Heart left ventricle (tissue), 16 donors: ENCODE results near the gene IPO9. TPM values are rescaled to one million over a fixed set of nuclear protein-coding genes. Genes with fewer than 3 reads are reported as not detected.

Experiments used
- ATAC-seq, 4 donors: fragments of 200-7000 bp; cut with Tn5 transposase; one replicate each; pipeline ENCODE4 v1.9.1; 2020 to 2022; ENCODE audit warnings: moderate library complexity in 4 of 4, mild to moderate bottlenecking in 3 of 4, moderate number of reproducible peaks in 1 of 4
- DNase-seq, 5 donors: peaks; one replicate each; pipeline ENCODE4 v3.0.0-alpha.2; 2020
- H3K27ac ChIP-seq, 12 donors: fragments of 200-600 bp; sonication (generic) in 4 of 12; one replicate each; pipeline versions ENCODE4 v1.5.0 to v1.8.0; 2016 to 2022; ENCODE audit warnings: mild to moderate bottlenecking in 2 of 12
- H3K27me3 ChIP-seq, 9 donors: fragments of 200-600 bp; sonication (generic) in 2 of 9; one replicate each; pipeline versions ENCODE4 v1.5.1 to v1.8.0; 2016 to 2022; ENCODE audit warnings: mild to moderate bottlenecking in 3 of 9
- H3K36me3 ChIP-seq, 9 donors: fragments of 200-600 bp; sonication (generic) in 2 of 9; one replicate each; pipeline versions ENCODE4 v1.5.0 to v1.8.0; 2018 to 2022; ENCODE audit warnings: mild to moderate bottlenecking in 2 of 9
- H3K4me1 ChIP-seq, 12 donors: fragments of 200-600 bp; sonication (generic) in 4 of 12; one replicate each; pipeline versions ENCODE4 v1.5.0 to v1.8.0; 2016 to 2022; ENCODE audit warnings: mild to moderate bottlenecking in 3 of 12
- H3K4me3 ChIP-seq, 12 donors: fragments of 200-600 bp; sonication (generic) in 4 of 12; one replicate each; pipeline versions ENCODE4 v1.5.0 to v1.8.0; 2017 to 2022; ENCODE audit warnings: mild to moderate bottlenecking in 9 of 12, moderate library complexity in 4 of 12
- H3K9me3 ChIP-seq, 12 donors: fragments of 200-600 bp; sonication (generic) in 4 of 12; one replicate each; pipeline versions ENCODE4 v1.5.0 to v1.8.0; 2016 to 2022; ENCODE audit warnings: mild to moderate bottlenecking in 1 of 12
- POLR2A ChIP-seq, 2 donors: fragments of 450-650 bp; IDR thresholded peaks; one replicate each; pipeline ENCODE4 v1.6.1; 2017; ENCODE audit warnings: antibody characterized with exemption in 2 of 2, mild to moderate bottlenecking in 2 of 2, moderate library complexity in 2 of 2
- WGBS, 4 donors: extraction: QIAGEN DNeasy Blood & Tissue Kit in 2 of 4; methylation state at CpG; one replicate each; pipeline versions ENCODE4 v1.1.5 to v1.1.7; 2013 to 2018; 5-methylcytosine and 5-hydroxymethylcytosine counted together
- intact Hi-C, 10 donors: fragments of 100-400 bp; cut with DNase I; formaldehyde crosslinking; loops; one replicate each; pipeline versions ENCODE4 v1.11.1 to v1.14.2; 2022
- polyA plus RNA-seq, 2 donors: library from polyadenylated mRNA; stranded (reverse); fragments of 200-250 nt; gene quantifications; one replicate each; pipeline ENCODE4 v1.2.3, GENCODE V29; 2013
- total RNA-seq, 9 donors: library from RNA; depleted of rRNA in 2 of 9; stranded (reverse); fragments of >200 nt in 2 of 9; fragmentation: NEBNext Ultra II Directional in 3 of 9; extraction: Animal tissue kit (Norgen Biotek cat#: 25700) in 3 of 9; gene quantifications; one replicate each; pipeline versions ENCODE4 v1.1.0 to v1.2.4, GENCODE V29; 2016 to 2023
- TF ChIP-seq, protein P1 (sequence below), 12 donors: fragments of 200-600 bp; sonication (generic) in 4 of 12; IDR thresholded peaks; one replicate each; pipeline versions ENCODE4 v1.5.0 to v1.8.0; 2018 to 2022; ENCODE audit warnings: antibody characterized with exemption in 12 of 12, mild to moderate bottlenecking in 5 of 12
- donor health status: ischemic (EF 13 %, LVEDD 7.1; RV severe dilation, severe dysfunction).
- donor health status: healthy with polysubstance abuse.
- donor health status: DM: no; HTN: yes; CAD: no.
- donor health status: DM: no; HTN: no; CAD: no.
- donor health status: ischemic (EF 25% LVEDD 6.9; RV normal size, moderate dysfunction).
- donor health status: ischemic (EF 25% LVEDD 5.7; RV mildly dilated, moderate dysfunction).
- donor health status: healthy.
- donor health status: DM: yes; HTN: yes; CAD: no.
- donor health status: ischemic (EF 35%, LVEDD 5.7; RV mildly dilated, moderate dysfunction).
- donor health status: nonischemic (EF 11% LVEDD 7.7; RV severe dilation, severe dysfunction).
- donor health status: DM: yes; HTN: yes; CAD: no.
- donor health status: PGD.
- donor health status: ischemic (EF 29% LVEDD 5.4; RV normal size, mild dysfunction).
- donor health status: nonischemic (EF 23%, LVEDD 6.1; RV moderate dilation, normal function).

Gene IPO9
- total and polyA plus RNA-seq, 11 donors = 9.8 to 35.4 (median 22.9) TPM

DNA sequence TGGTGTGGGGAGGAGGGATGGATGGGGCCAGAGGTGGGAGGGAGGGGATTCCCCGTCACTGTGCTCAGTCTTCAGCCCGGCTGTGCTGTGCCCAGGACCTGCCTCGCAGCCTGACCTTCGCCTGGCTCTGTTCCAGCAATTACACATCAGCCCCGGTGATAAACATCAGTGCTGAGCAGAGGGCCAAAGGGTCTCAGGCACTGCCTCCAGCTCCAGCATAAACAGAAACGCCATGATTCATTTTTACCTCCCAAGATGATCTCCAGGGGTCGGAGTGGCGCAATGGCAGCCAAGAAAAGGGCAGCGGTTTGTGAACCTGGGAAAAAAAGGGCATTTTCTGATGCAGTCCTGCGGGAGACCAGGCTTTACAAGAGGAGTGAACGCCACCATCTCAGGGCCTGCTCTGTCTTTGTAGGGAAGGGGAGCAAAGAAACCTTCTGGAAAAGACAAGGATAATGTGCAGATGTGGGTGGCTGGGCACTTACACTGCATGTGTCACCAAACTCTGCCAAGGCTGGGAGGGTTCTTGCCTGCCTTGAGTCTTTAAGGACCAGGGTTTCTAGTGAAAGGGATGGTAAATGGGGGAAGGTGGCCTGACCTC, 87.8 kb downstream of the IPO9 start:
- peaks cover 0 to 37% (median 18%) of the 10 kb centered on the region in 12 donors for H3K4me1 ChIP-seq
- peak overlapping the region in 11 of 12 donors; percentile 40 to 92 (median 65) for H3K27ac ChIP-seq
- intact Hi-C loops = no loop called here
- WGBS, 4 donors = 33 to 49% (median 42%) methylated on average over 11 of the region's 11 CpGs
- H3K4me3 ChIP-seq = no peak overlapping the region
- peak in 2 of 5 donors; percentile 70 to 71 for DNase-seq
- peak; percentile 8 to 75 (median 57) for ATAC-seq
- H3K9me3 ChIP-seq = no peaks in the 10 kb centered on the region
- no peaks in the 10 kb centered on the region for H3K36me3 ChIP-seq
- H3K27me3 ChIP-seq = no peaks in the 10 kb centered on the region
- TF ChIP-seq POLR2A (IDR thresholded peaks at IDR 0.05) = no peak
- TF ChIP-seq, protein P1, sequence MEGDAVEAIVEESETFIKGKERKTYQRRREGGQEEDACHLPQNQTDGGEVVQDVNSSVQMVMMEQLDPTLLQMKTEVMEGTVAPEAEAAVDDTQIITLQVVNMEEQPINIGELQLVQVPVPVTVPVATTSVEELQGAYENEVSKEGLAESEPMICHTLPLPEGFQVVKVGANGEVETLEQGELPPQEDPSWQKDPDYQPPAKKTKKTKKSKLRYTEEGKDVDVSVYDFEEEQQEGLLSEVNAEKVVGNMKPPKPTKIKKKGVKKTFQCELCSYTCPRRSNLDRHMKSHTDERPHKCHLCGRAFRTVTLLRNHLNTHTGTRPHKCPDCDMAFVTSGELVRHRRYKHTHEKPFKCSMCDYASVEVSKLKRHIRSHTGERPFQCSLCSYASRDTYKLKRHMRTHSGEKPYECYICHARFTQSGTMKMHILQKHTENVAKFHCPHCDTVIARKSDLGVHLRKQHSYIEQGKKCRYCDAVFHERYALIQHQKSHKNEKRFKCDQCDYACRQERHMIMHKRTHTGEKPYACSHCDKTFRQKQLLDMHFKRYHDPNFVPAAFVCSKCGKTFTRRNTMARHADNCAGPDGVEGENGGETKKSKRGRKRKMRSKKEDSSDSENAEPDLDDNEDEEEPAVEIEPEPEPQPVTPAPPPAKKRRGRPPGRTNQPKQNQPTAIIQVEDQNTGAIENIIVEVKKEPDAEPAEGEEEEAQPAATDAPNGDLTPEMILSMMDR (IDR thresholded peaks at IDR 0.05) = no peak

DNA sequence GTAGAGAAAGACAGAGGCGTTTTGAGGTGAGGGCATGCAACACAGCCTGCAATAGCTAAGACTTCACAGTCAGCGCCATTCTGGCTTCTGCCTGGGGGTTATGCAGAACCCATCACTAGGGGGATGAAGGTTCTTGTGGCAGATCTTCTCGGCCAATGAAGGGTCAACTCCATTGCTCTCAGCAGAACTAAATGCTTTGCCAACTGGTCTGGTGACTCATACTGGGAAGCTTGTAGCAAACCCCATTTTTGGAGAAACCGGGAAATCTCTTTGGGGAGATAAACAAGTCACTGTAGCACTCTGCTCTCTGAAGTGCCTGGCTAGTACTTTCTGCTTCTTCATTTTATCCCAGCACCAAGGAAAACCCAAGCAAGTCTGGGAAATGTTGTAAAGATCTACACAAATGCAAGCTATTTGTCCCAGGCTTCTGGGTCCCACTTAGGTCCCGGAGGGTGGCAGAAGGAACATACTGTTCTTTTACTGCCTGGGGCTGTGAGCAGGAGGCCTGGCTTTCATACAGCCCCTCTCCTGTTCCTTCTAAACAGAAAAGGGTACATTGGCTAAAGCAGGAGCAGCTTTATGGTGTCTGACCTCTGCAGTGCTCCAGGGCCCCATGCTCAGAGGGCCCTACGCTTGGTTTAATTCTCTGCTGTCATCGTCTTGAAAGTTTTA, 88.5 kb downstream of the IPO9 start:
- peak; percentile 59 to 79 (median 68) for ATAC-seq
- intact Hi-C loops = no loop called here
- no peaks in the 10 kb centered on the region for H3K36me3 ChIP-seq
- no peaks in the 10 kb centered on the region for H3K9me3 ChIP-seq
- WGBS, 4 donors = 61 to 82% (median 67%) methylated on average over 6 to 7 of the region's 7 CpGs
- DNase-seq = no peak
- no peak for TF ChIP-seq POLR2A (IDR thresholded peaks at IDR 0.05)
- TF ChIP-seq, protein P1 (IDR thresholded peaks at IDR 0.05) = no peak
- H3K27ac ChIP-seq = peak overlapping the region; percentile 40 to 92 (median 61)
- peaks cover 0 to 37% (median 18%) of the 10 kb centered on the region in 12 donors for H3K4me1 ChIP-seq
- no peak overlapping the region for H3K4me3 ChIP-seq
- no peaks in the 10 kb centered on the region for H3K27me3 ChIP-seq

DNA sequence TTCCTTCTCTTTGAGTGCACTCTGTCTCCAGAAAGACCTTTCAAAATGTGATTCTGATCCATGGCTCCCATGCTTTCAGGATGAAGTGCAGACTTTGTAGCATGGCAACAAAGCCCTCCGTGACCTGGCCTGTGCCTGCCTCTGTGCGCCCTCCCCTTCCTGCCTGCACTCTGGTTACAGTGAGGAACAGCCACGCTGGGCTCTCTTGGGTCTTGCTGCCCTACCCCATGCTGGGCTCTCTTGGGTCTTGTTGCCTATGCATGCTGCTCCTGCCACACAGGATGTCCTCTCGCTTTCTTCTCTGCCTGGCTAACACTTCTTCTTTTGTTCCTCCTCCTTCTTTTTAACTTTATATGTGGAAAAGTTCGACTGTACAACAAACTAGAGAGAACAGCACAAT, 89.4 kb downstream of the IPO9 start:
- Histone ChIP-seq H3K4me3 (no peak overlapping the region), H3K9me3 (no peaks in the 10 kb centered on the region), H3K27ac (peak overlapping the region in 8 of 12 donors; percentile 19 to 92 (median 47)), H3K4me1 (peaks cover 0 to 34% (median 18%) of the 10 kb centered on the region in 12 donors), H3K27me3 (no peaks in the 10 kb centered on the region), H3K36me3 (no peaks in the 10 kb centered on the region)
- TF ChIP-seq, protein P1 (IDR thresholded peaks at IDR 0.05) = no peak
- TF ChIP-seq POLR2A (IDR thresholded peaks at IDR 0.05) = no peak
- intact Hi-C loops = no loop called here
- WGBS, 4 donors = 84 to 92% (median 87%) methylated on average over 5 of the region's 5 CpGs
- DNase-seq (no peak), ATAC-seq (no peak)

DNA sequence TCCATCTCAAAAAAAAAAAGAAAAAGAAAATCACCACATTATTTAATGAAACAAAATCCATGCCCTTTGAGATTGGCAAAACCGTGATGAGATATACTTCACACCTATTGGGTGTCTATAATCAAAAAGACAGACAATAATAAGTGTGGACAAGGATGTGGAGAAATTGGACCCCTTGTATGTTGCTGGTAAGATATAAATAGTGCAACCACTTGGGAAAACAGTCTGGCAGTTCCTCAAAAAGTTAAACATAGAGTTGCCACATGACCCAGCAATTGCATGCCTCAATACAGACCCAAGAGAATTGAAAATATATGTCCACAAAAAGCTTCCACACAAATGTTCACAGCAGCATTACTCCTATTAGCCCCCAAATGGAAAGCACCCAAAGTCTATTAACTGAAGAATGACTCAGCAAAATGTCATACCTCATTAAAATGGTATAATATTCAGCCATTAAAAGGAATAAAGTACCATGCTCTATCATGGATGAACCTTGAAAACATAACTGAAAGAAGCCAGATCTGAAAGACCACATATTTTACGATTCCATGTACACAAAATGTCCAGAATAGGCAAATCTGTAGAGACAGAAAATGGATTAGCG, 93.1 kb downstream of the IPO9 start:
- Histone ChIP-seq H3K4me1 (peaks cover 0 to 21% (median 13%) of the 10 kb centered on the region in 12 donors), H3K36me3 (no peaks in the 10 kb centered on the region), H3K27ac (peak overlapping the region in 1 of 12 donors; percentile 92), H3K9me3 (no peaks in the 10 kb centered on the region), H3K27me3 (no peaks in the 10 kb centered on the region), H3K4me3 (no peak overlapping the region)
- intact Hi-C loops = no loop called here
- DNase-seq (no peak), ATAC-seq (no peak)
- TF ChIP-seq POLR2A (IDR thresholded peaks at IDR 0.05) = no peak
- TF ChIP-seq, protein P1 (IDR thresholded peaks at IDR 0.05) = no peak
- 87 to 94% (median 90%) methylated on average over 3 of the region's 3 CpGs for WGBS, 4 donors
